Measurements from ENCODE around the gene PPIE. TPM values are rescaled to one million over a fixed set of nuclear protein-coding genes. Genes with fewer than 3 reads are reported as not detected.

PPIE gene
- total RNA-seq, 2 experiments from 2014 or later, result 66.9 to 68.0 TPM

GRCh38 chr1:39704757-39705156 is 33.9 kb upstream of the PPIE start:
- no peaks in the 10 kb centered on the region for H3K36me3 Mint-ChIP-seq
- DNase-seq, result no peak
- no peaks in the 10 kb centered on the region for H3K9me3 Mint-ChIP-seq
- H3K27me3 Mint-ChIP-seq, result peaks cover 11% of the 10 kb centered on the region
- no peaks in the 10 kb centered on the region for H3K4me1 Mint-ChIP-seq
- no peak overlapping the region for H3K4me3 Mint-ChIP-seq
- H3K27ac Mint-ChIP-seq, result no peak overlapping the region

- H3K4me3 Mint-ChIP-seq, result no peak overlapping the region
- no peak overlapping the region for H3K27ac Mint-ChIP-seq
- no peaks in the 10 kb centered on the region for H3K4me1 Mint-ChIP-seq
- H3K9me3 Mint-ChIP-seq, result no peaks in the 10 kb centered on the region
- no peaks in the 10 kb centered on the region for H3K36me3 Mint-ChIP-seq
- peaks cover 8% of the 10 kb centered on the region for H3K27me3 Mint-ChIP-seq
- DNase-seq, result no peak
These were observed 31.2 kb upstream of the PPIE start for GRCh38 chr1:39707506-39707905.

- DNase-seq, result no peak
- no peaks in the 10 kb centered on the region for H3K4me1 Mint-ChIP-seq
- no peak overlapping the region for H3K27ac Mint-ChIP-seq
- no peaks in the 10 kb centered on the region for H3K36me3 Mint-ChIP-seq
- H3K4me3 Mint-ChIP-seq, result no peak overlapping the region
- no peaks in the 10 kb centered on the region for H3K9me3 Mint-ChIP-seq
- peaks cover 16% of the 10 kb centered on the region for H3K27me3 Mint-ChIP-seq
These were observed 27.3 kb upstream of the PPIE start for GRCh38 chr1:39711104-39711965.

GRCh38 chr1:39711966-39712340 is 26.7 kb upstream of the PPIE start:
- DNase-seq, result no peak
- no peaks in the 10 kb centered on the region for H3K9me3 Mint-ChIP-seq
- no peak overlapping the region for H3K4me3 Mint-ChIP-seq
- H3K4me1 Mint-ChIP-seq, result no peaks in the 10 kb centered on the region
- no peak overlapping the region for H3K27ac Mint-ChIP-seq
- peaks cover 22% of the 10 kb centered on the region for H3K27me3 Mint-ChIP-seq
- no peaks in the 10 kb centered on the region for H3K36me3 Mint-ChIP-seq

- Mint-ChIP-seq H3K36me3 (no peaks in the 10 kb centered on the region), H3K4me3 (no peak overlapping the region)
These were observed 25.1 kb upstream of the PPIE start for GRCh38 chr1:39713557-39713956.

GRCh38 chr1:39717809-39718208 is 20.9 kb upstream of the PPIE start:
- Mint-ChIP-seq H3K4me1 (no peaks in the 10 kb centered on the region), H3K27ac (no peak overlapping the region), H3K36me3 (no peaks in the 10 kb centered on the region), H3K9me3 (no peaks in the 10 kb centered on the region), H3K4me3 (no peak overlapping the region), H3K27me3 (peaks cover 31% of the 10 kb centered on the region)
- DNase-seq, result no peak

More at GRCh38 chr1:39713557-39713956, 25.1 kb upstream of the PPIE start:
- Mint-ChIP-seq H3K27ac (no peak overlapping the region), H3K27me3 (peaks cover 34% of the 10 kb centered on the region), H3K9me3 (no peaks in the 10 kb centered on the region), H3K4me1 (no peaks in the 10 kb centered on the region)
- DNase-seq, result no peak

GRCh38 chr1:39720094-39720999 is 18.3 kb upstream of the PPIE start:
- no peaks in the 10 kb centered on the region for H3K36me3 Mint-ChIP-seq

GRCh38 chr1:39721664-39722063 is 17.0 kb upstream of the PPIE start:
- Mint-ChIP-seq H3K36me3 (no peaks in the 10 kb centered on the region), H3K4me1 (no peaks in the 10 kb centered on the region), H3K27ac (no peak overlapping the region), H3K9me3 (no peaks in the 10 kb centered on the region), H3K4me3 (no peak overlapping the region), H3K27me3 (peaks cover 46% of the 10 kb centered on the region)
- no peak for DNase-seq

More at GRCh38 chr1:39720094-39720999, 18.3 kb upstream of the PPIE start:
- Mint-ChIP-seq H3K27ac (no peak overlapping the region), H3K27me3 (peaks cover 42% of the 10 kb centered on the region), H3K4me3 (no peak overlapping the region), H3K9me3 (no peaks in the 10 kb centered on the region), H3K4me1 (no peaks in the 10 kb centered on the region)
- no peak for DNase-seq

GRCh38 chr1:39722495-39722894 is 16.2 kb upstream of the PPIE start:
- Mint-ChIP-seq H3K27me3 (peaks cover 48% of the 10 kb centered on the region), H3K4me1 (peaks cover 4% of the 10 kb centered on the region), H3K36me3 (no peaks in the 10 kb centered on the region), H3K27ac (no peak overlapping the region), H3K9me3 (no peaks in the 10 kb centered on the region), H3K4me3 (no peak overlapping the region)
- no peak for DNase-seq

GRCh38 chr1:39726600-39726999 is 12.1 kb upstream of the PPIE start:
- no peak overlapping the region for H3K27ac Mint-ChIP-seq
- H3K9me3 Mint-ChIP-seq, result no peaks in the 10 kb centered on the region
- no peak for DNase-seq
- H3K4me3 Mint-ChIP-seq, result no peak overlapping the region
- peaks cover 4% of the 10 kb centered on the region for H3K4me1 Mint-ChIP-seq
- H3K27me3 Mint-ChIP-seq, result peaks cover 71% of the 10 kb centered on the region
- H3K36me3 Mint-ChIP-seq, result no peaks in the 10 kb centered on the region

- peaks cover 4% of the 10 kb centered on the region for H3K4me1 Mint-ChIP-seq
- no peaks in the 10 kb centered on the region for H3K9me3 Mint-ChIP-seq
- peaks cover 75% of the 10 kb centered on the region for H3K27me3 Mint-ChIP-seq
- no peak for DNase-seq
- H3K27ac Mint-ChIP-seq, result no peak overlapping the region
- H3K4me3 Mint-ChIP-seq, result no peak overlapping the region
- H3K36me3 Mint-ChIP-seq, result no peaks in the 10 kb centered on the region
These were observed 11.3 kb upstream of the PPIE start for GRCh38 chr1:39727221-39727931.

- H3K4me3 Mint-ChIP-seq, result no peak overlapping the region
- H3K9me3 Mint-ChIP-seq, result no peaks in the 10 kb centered on the region
- H3K4me1 Mint-ChIP-seq, result peaks cover 4% of the 10 kb centered on the region
These were observed 10.8 kb upstream of the PPIE start for GRCh38 chr1:39727932-39728317.

GRCh38 chr1:39729030-39729429 is 9.7 kb upstream of the PPIE start:
- no peak overlapping the region for H3K4me3 Mint-ChIP-seq
- no peak overlapping the region for H3K27ac Mint-ChIP-seq
- H3K9me3 Mint-ChIP-seq, result no peaks in the 10 kb centered on the region
- peaks cover 8% of the 10 kb centered on the region for H3K4me1 Mint-ChIP-seq
- H3K27me3 Mint-ChIP-seq, result peaks cover 90% of the 10 kb centered on the region
- no peak for DNase-seq
- H3K36me3 Mint-ChIP-seq, result no peaks in the 10 kb centered on the region

More at GRCh38 chr1:39727932-39728317, 10.8 kb upstream of the PPIE start:
- Mint-ChIP-seq H3K27ac (no peak overlapping the region), H3K27me3 (peaks cover 81% of the 10 kb centered on the region), H3K36me3 (no peaks in the 10 kb centered on the region)
- no peak for DNase-seq

- H3K4me3 Mint-ChIP-seq, result no peak overlapping the region
- peaks cover 83% of the 10 kb centered on the region for H3K27me3 Mint-ChIP-seq
- H3K36me3 Mint-ChIP-seq, result no peaks in the 10 kb centered on the region
- H3K27ac Mint-ChIP-seq, result no peak overlapping the region
- H3K4me1 Mint-ChIP-seq, result peaks cover 8% of the 10 kb centered on the region
- H3K9me3 Mint-ChIP-seq, result no peaks in the 10 kb centered on the region
- no peak for DNase-seq
These were observed 8.8 kb upstream of the PPIE start for GRCh38 chr1:39729842-39730241.

- Mint-ChIP-seq H3K4me1 (peaks cover 12% of the 10 kb centered on the region), H3K9me3 (no peaks in the 10 kb centered on the region), H3K4me3 (no peak overlapping the region), H3K27me3 (peaks cover 66% of the 10 kb centered on the region), H3K27ac (no peak overlapping the region), H3K36me3 (no peaks in the 10 kb centered on the region)
- no peak for DNase-seq
These were observed 6.0 kb upstream of the PPIE start for GRCh38 chr1:39732730-39733129.

Data from activated naive CD8-positive, alpha-beta T cell treated with anti-CD3 and anti-CD28 coated beads for 36 hours (primary cell).